ENCODE measurements around the gene OR1E1.

DNA sequence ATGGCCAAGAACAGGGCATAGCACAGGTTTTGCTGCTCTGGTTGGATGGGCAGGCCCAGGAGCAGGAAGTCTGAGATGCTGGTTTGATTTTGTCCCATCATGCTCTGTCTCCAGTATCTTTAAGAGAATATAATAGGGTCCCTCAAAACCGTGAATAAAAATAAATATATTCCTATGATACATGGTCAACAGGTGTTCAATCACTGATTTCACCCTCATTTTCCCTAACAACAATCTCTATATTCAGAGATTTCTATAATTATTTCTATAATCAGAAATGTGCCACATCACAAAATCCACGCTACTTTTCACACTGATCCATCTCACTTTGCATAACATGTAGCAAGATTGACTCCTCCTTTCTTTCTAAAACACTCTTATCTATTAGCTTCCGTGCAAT lies 35.5 kb upstream of the OR1E1 start, which contains the start of gene OR1E2:
- TF ChIP-seq CTCF (IDR thresholded peaks at IDR 0.05; ENCODE audit: borderline replicate concordance, extremely low read depth, low read length, poor library complexity, severe bottlenecking), result no peak
- TF ChIP-seq EZH2 (IDR thresholded peaks at IDR 0.05; ENCODE audit: borderline replicate concordance, low read depth, low read length, severe bottlenecking), result no peak

Data from DND-41 (cell line).